Measurements from ENCODE around the gene EWSR1.

DNA sequence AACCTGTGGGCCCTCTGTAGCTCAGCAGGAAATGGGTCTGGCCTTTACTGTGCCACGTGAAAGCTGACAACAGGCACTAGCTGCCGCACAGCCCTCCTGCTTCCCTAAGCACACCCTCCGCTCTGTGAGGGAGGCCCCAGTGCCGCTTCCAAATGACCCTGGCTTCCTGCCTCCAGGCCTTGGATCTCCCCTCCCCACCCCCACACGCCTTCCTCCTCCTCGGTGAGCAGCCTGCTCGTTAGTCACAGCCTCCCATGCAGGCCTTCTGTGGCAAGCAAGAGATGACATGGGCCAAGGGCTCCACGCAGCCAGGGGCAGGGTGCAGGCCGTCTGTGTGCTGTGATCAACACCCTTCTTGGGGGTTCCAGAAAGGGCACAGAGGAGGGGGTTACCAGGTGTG, 62.7 kb downstream of the EWSR1 start:
- TF ChIP-seq, protein P1, sequence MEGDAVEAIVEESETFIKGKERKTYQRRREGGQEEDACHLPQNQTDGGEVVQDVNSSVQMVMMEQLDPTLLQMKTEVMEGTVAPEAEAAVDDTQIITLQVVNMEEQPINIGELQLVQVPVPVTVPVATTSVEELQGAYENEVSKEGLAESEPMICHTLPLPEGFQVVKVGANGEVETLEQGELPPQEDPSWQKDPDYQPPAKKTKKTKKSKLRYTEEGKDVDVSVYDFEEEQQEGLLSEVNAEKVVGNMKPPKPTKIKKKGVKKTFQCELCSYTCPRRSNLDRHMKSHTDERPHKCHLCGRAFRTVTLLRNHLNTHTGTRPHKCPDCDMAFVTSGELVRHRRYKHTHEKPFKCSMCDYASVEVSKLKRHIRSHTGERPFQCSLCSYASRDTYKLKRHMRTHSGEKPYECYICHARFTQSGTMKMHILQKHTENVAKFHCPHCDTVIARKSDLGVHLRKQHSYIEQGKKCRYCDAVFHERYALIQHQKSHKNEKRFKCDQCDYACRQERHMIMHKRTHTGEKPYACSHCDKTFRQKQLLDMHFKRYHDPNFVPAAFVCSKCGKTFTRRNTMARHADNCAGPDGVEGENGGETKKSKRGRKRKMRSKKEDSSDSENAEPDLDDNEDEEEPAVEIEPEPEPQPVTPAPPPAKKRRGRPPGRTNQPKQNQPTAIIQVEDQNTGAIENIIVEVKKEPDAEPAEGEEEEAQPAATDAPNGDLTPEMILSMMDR (IDR thresholded peaks at IDR 0.05; ENCODE audit: low read depth, low read length, poor library complexity, severe bottlenecking), result no peak
- TF ChIP-seq EZH2phosphoT487 (IDR thresholded peaks at IDR 0.05; ENCODE audit: borderline replicate concordance, low read length), result no peak
